Stomach (tissue), 9 donors: Measurements from ENCODE around the gene DPP7. TPM values are rescaled to one million over a fixed set of nuclear protein-coding genes. Genes with fewer than 3 reads are reported as not detected.

Experiments used
- DNase-seq, 2 donors: peaks; one replicate each; pipeline versions ENCODE4 v3.0.0 to v3.0.0-alpha.2; 2013 to 2019
- H3K27ac ChIP-seq, 5 donors: fragments of 200-600 bp in 4 of 5; sonication (generic) in 4 of 5; one replicate each; pipeline ENCODE4 v1.5.1; 2013 to 2019; ENCODE audit warnings: mild to moderate bottlenecking in 1 of 5, moderate library complexity in 1 of 5
- H3K27me3 ChIP-seq, 3 donors: fragments of 200-600 bp; sonication (generic); one replicate each; pipeline ENCODE4 v1.5.1; 2017 to 2019; ENCODE audit warnings: mixed run types in 1 of 3
- H3K36me3 ChIP-seq, 4 donors: fragments of 200-600 bp; sonication (generic); 1 replicate in 3 of 4; 2 replicates in 1 of 4; pipeline ENCODE4 v1.5.1; 2016 to 2019
- H3K4me1 ChIP-seq, 4 donors: fragments of 200-600 bp; sonication (generic); one replicate each; pipeline ENCODE4 v1.5.1; 2016 to 2019
- H3K4me3 ChIP-seq, 4 donors: fragments of 200-600 bp; sonication (generic) in 3 of 4; one replicate each; pipeline ENCODE4 v1.5.1; 2016 to 2019; ENCODE audit warnings: mild to moderate bottlenecking in 1 of 4
- H3K9me3 ChIP-seq, 4 donors: fragments of 200-600 bp; sonication (generic); one replicate each; pipeline ENCODE4 v1.5.1; 2016 to 2019
- CTCF ChIP-seq, 7 experiments: fragments of 450-650 bp in 4 of 7; fragments of 200-600 bp in 3 of 7; sonication (generic) in 3 of 7; IDR thresholded peaks; one replicate each; pipeline ENCODE4 v1.5.1; 2016 to 2019; ENCODE audit warnings: antibody characterized with exemption in 7 of 7, control low read depth in 2 of 7, mild to moderate bottlenecking in 1 of 7
- EP300 ChIP-seq: sonication (generic); formaldehyde crosslinking; IDR thresholded peaks from one replicate; pipeline ENCODE4 v1.6.1; 2017; ENCODE audit warnings: antibody characterized with exemption
- POLR2A ChIP-seq, 4 donors: fragments of 450-650 bp; IDR thresholded peaks; one replicate each; pipeline ENCODE4 v1.6.1; 2016; ENCODE audit warnings: antibody characterized with exemption in 4 of 4, control low read depth in 2 of 4, mild to moderate bottlenecking in 1 of 4, moderate library complexity in 1 of 4
- POLR2AphosphoS5 ChIP-seq, 3 donors: sonication (generic); formaldehyde crosslinking; IDR thresholded peaks; one replicate each; pipeline ENCODE4 v1.6.1; 2016; ENCODE audit warnings: antibody characterized with exemption in 3 of 3
- WGBS, 5 donors: extraction: QIAGEN DNeasy Blood & Tissue Kit in 3 of 5; methylation state at CpG; one replicate each; pipeline versions ENCODE4 v1.1.5 to v1.1.7; 2013 to 2018; 5-methylcytosine and 5-hydroxymethylcytosine counted together
- intact Hi-C: fragments of 100-400 bp; cut with DNase I; formaldehyde crosslinking; loops from one replicate; pipeline ENCODE4 v1.15.1; 2023; ENCODE audit warnings: low total_unique reads
- polyA plus RNA-seq, 3 donors: library from polyadenylated mRNA; stranded (reverse); fragments of 200-250 nt; gene quantifications; one replicate each; pipeline ENCODE4 v1.2.3, GENCODE V29; 2013
- total RNA-seq, 5 donors: library from RNA; depleted of rRNA; stranded (reverse); fragments of >200 nt; gene quantifications; one replicate each; pipeline versions ENCODE4 v1.1.0 to v1.2.3, GENCODE V29; 2014 to 2016
- donor health status: healthy with polysubstance abuse.
- donor health status: Bipolar disorder and iron deficiency.
- donor health status: healthy.

DPP7 gene
- total and polyA plus RNA-seq, 8 donors: 25.9 to 346 (median 199) TPM

- Histone ChIP-seq H3K9me3 (no peaks in the 10 kb centered on the region), H3K27ac (peak overlapping the region in 2 of 5 donors; percentile 36 to 60), H3K4me3 (no peak overlapping the region), H3K36me3 (peaks cover 35 to 99% (median 91%) of the 10 kb centered on the region in 4 donors), H3K27me3 (no peaks in the 10 kb centered on the region), H3K4me1 (no peaks in the 10 kb centered on the region)
- intact Hi-C loops: no loop called here
- 71 to 78% (median 76%) methylated on average over 30 of the region's 30 CpGs for WGBS, 5 donors
- peak; percentile 46 to 70 for DNase-seq
- TF ChIP-seq CTCF (IDR thresholded peaks at IDR 0.05) (no peak), EP300 (no peak), POLR2A (IDR thresholded peaks at IDR 0.05) (no peak), POLR2AphosphoS5 (IDR thresholded peaks at IDR 0.05) (no peak)
These were observed 18.6 kb downstream of the DPP7 start for GRCh38 chr9:137095664-137096517.

GRCh38 chr9:137089232-137089947 lies 25.1 kb downstream of the DPP7 start:
- H3K36me3 ChIP-seq: peaks cover 9 to 57% (median 48%) of the 10 kb centered on the region in 4 donors
- no peak overlapping the region for H3K27ac ChIP-seq
- H3K4me3 ChIP-seq: no peak overlapping the region
- H3K27me3 ChIP-seq: no peaks in the 10 kb centered on the region
- H3K9me3 ChIP-seq: no peaks in the 10 kb centered on the region
- DNase-seq: no peak
- TF ChIP-seq EP300 (no peak), CTCF (IDR thresholded peaks at IDR 0.05) (no peak), POLR2AphosphoS5 (IDR thresholded peaks at IDR 0.05) (no peak), POLR2A (IDR thresholded peaks at IDR 0.05) (no peak)
- WGBS, 5 donors: 72 to 81% (median 75%) methylated on average over 11 of the region's 11 CpGs
- peaks cover 17 to 44% (median 29%) of the 10 kb centered on the region in 4 donors for H3K4me1 ChIP-seq
- intact Hi-C loops: no loop called here

GRCh38 chr9:137088121-137088520 lies 26.4 kb downstream of the DPP7 start:
- no peak overlapping the region for H3K27ac ChIP-seq
- 50 to 78% (median 69%) methylated on average over 5 of the region's 5 CpGs for WGBS, 5 donors
- no peak for DNase-seq

More at GRCh38 chr9:137088121-137088520, 26.4 kb downstream of the DPP7 start:
- TF ChIP-seq CTCF (IDR thresholded peaks at IDR 0.05) (no peak), POLR2A (IDR thresholded peaks at IDR 0.05) (no peak), EP300 (no peak), POLR2AphosphoS5 (IDR thresholded peaks at IDR 0.05) (no peak)
- Histone ChIP-seq H3K4me1 (peaks cover 17 to 54% (median 36%) of the 10 kb centered on the region in 4 donors), H3K9me3 (no peaks in the 10 kb centered on the region), H3K27me3 (no peaks in the 10 kb centered on the region), H3K36me3 (peaks cover 6 to 47% (median 42%) of the 10 kb centered on the region in 4 donors), H3K4me3 (no peak overlapping the region)
- intact Hi-C loops: no loop called here
